CD4-positive, alpha-beta T cell (primary cell): Measurements from ENCODE around the gene TMC6. TPM values are rescaled to one million over a fixed set of nuclear protein-coding genes. Genes with fewer than 3 reads are reported as not detected.
A peak's percentile ranks its signal among the peaks of the same experiment; 100 is the strongest.

Source experiments
- ATAC-seq: fragments of 200-7000 bp; cut with Tn5 transposase; one replicate; pipeline ENCODE4 v1.10.0; 2022; ENCODE audit warnings: mild to moderate bottlenecking; ENCODE audit not compliant: poor library complexity
- CTCF ChIA-PET: fragments of 350-600 bp; sonication (Branson Sonifier 250); formaldehyde crosslinking; loops from one replicate; lab custom pipeline; 2021; ENCODE audit warnings: antibody characterized with exemption, inconsistent platforms; lab: Charles Lee
- POLR2A ChIA-PET: fragments of 350-600 bp; sonication (Branson Sonifier 250); formaldehyde crosslinking; loops from one replicate; lab custom pipeline; 2021; ENCODE audit warnings: antibody characterized with exemption, inconsistent platforms; lab: Charles Lee
- DNase-seq, 14 experiments: peaks; one replicate each; pipeline ENCODE4 v3.0.0-alpha.2; 2013 to 2020; ENCODE audit warnings: mixed read lengths in 2 of 14
- H3K27ac ChIP-seq, 2 donors: one replicate each; pipeline versions ENCODE4 v1.5.1 to v1.7.0; 2013; ENCODE audit warnings: low read length in 2 of 2, low read depth in 1 of 2, mild to moderate bottlenecking in 1 of 2
- H3K27me3 ChIP-seq, 2 experiments: 1 replicate in 1 of 2; 2 replicates in 1 of 2; pipeline versions ENCODE4 v1.6.1 to v1.7.0; 2013; ENCODE audit warnings: low read length in 2 of 2, control low read depth in 1 of 2, mild to moderate bottlenecking in 1 of 2, moderate library complexity in 1 of 2; ENCODE audit not compliant: insufficient read depth in 2 of 2, control insufficient read depth in 1 of 2
- H3K36me3 ChIP-seq: one replicate; pipeline ENCODE4 v1.6.1; 2013; ENCODE audit warnings: low read length, control low read depth; ENCODE audit not compliant: insufficient read depth
- H3K4me1 ChIP-seq: one replicate; pipeline ENCODE4 v1.6.1; 2013; ENCODE audit warnings: low read length, control low read depth; ENCODE audit not compliant: insufficient read depth
- H3K4me3 ChIP-seq: one replicate; pipeline ENCODE4 v1.5.1; 2013; ENCODE audit warnings: mild to moderate bottlenecking, low read length, moderate library complexity
- H3K9me3 ChIP-seq, 2 experiments: 1 replicate in 1 of 2; 2 replicates in 1 of 2; pipeline versions ENCODE4 v1.6.1 to v1.7.0; 2013; ENCODE audit warnings: low read length in 2 of 2, mild to moderate bottlenecking in 2 of 2, control low read depth in 1 of 2, moderate library complexity in 1 of 2; ENCODE audit not compliant: control insufficient read depth in 1 of 2, insufficient read depth in 1 of 2
- H3K27ac Mint-ChIP-seq: one replicate; pipeline ENCODE4 v1.8.0; 2020; ENCODE audit warnings: mixed read lengths
- H3K27me3 Mint-ChIP-seq: one replicate; pipeline ENCODE4 v1.8.0; 2021; ENCODE audit warnings: mixed read lengths
- H3K36me3 Mint-ChIP-seq: one replicate; pipeline ENCODE4 v1.8.0; 2021; ENCODE audit warnings: low read depth, mixed read lengths
- H3K4me1 Mint-ChIP-seq: one replicate; pipeline ENCODE4 v1.8.0; 2021; ENCODE audit warnings: low read depth, mixed read lengths
- H3K4me3 Mint-ChIP-seq: one replicate; pipeline ENCODE4 v1.8.0; 2020; ENCODE audit warnings: mild to moderate bottlenecking, mixed read lengths
- H3K9me3 Mint-ChIP-seq: one replicate; pipeline ENCODE4 v1.8.0; 2020; ENCODE audit warnings: mixed read lengths
- CTCF ChIP-seq: fragments of 200-600 bp; IDR thresholded peaks from one replicate; pipeline ENCODE4 v1.8.0; 2022; ENCODE audit warnings: antibody characterized with exemption, mild to moderate bottlenecking
- intact Hi-C, 2 experiments: fragments of 100-400 bp; cut with DNase I in 1 of 2; cut with micrococcal nuclease in 1 of 2; formaldehyde crosslinking; loops; one replicate each; pipeline versions ENCODE4 v1.15.1 to v1.9.0; 2023 to 2025; cut with DNase I, micrococcal nuclease
- total RNA-seq, 174 experiments: library from RNA in 2 of 174; stranded (reverse) in 2 of 174; gene quantifications; one replicate each; pipeline ENCODE4 v1.2.3 and lab custom pipeline; 2021 to 2026

Gene TMC6
- total RNA-seq, 2 experiments from 2014 or later, result 645 to 659 TPM

GRCh38 chr17:78127888-78128550 lies 536 bp downstream of the TMC6 start:
- DNase-seq (peak in 2 of 14 experiments; percentile 40 to 42), ATAC-seq (no peak)
- Mint-ChIP-seq H3K27me3 (no peaks in the 10 kb centered on the region), H3K9me3 (no peaks in the 10 kb centered on the region), H3K4me3 (peak overlapping the region; percentile 96), H3K4me1 (peaks cover 57% of the 10 kb centered on the region), H3K36me3 (peaks cover 77% of the 10 kb centered on the region), H3K27ac (peak overlapping the region; percentile 83)
- Histone ChIP-seq H3K36me3 (peaks cover 57% of the 10 kb centered on the region), H3K27ac (peak overlapping the region; percentile 49 to 92), H3K4me3 (peak overlapping the region; percentile 94), H3K27me3 (no peaks in the 10 kb centered on the region), H3K4me1 (peaks cover 76% of the 10 kb centered on the region), H3K9me3 (no peaks in the 10 kb centered on the region)
- no peak for TF ChIP-seq CTCF
- intact Hi-C loops, result loop anchor here (5.0 to 10.0 kb wide), 4 partner anchors 124 to 297 kb away; partner anchors contain the start of gene SOCS3 (in 1 of the 2)
- CTCF ChIA-PET, result interaction anchor here (0.7 to 5.9 kb wide), 5 partner anchors 9 to 123 kb away, joined by 3 to 24 read pairs (median 4); no protein-coding TSS in a partner anchor
- POLR2A ChIA-PET, result interaction anchor here (0.6 to 15.4 kb wide), 14 partner anchors 9 to 687 kb away, joined by 3 to 766 read pairs (median 4); partner anchors contain the start of genes TMC8 and TNRC6C

DNA sequence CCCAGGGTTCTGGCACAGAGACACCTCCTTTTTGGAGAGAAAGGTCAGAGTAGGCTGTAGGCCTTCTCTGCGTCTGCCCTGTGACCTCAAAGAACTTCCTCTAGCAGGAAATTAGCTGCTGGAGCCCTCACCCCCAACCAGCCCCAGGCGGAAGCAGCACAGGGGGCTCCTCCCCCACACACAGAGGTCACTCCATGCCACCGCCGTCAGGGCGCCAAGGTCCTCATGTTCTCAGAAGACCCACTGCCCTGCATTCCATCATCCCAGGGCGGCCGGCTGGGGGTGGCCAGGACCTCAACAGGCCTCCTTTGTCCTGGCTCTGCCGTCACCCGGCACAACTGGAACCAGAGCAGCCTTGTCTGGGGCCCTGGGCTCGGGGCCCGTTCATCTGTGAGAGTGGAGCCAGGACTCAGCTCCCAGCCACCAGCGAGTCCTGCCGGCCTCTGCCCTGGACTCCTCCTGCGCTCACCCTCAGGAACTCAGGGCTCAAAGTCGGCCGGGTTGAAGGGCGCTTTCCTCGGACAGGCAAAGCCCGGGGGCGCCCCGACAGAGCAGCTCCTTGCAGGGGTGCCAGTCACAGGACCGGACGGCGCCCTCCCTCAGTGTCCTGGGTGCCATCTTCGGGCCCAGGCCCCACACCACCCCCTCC lies 1.2 kb downstream of the TMC6 start:
- H3K27ac Mint-ChIP-seq, result peak overlapping the region; percentile 83
- H3K27me3 ChIP-seq, result no peaks in the 10 kb centered on the region
- peaks cover 57% of the 10 kb centered on the region for H3K36me3 ChIP-seq
- no peaks in the 10 kb centered on the region for H3K9me3 ChIP-seq
- H3K4me1 Mint-ChIP-seq, result peaks cover 60% of the 10 kb centered on the region
- POLR2A ChIA-PET, result interaction anchor here (0.9 to 15.4 kb wide), 13 partner anchors 8 to 686 kb away, joined by 3 to 766 read pairs (median 6); partner anchors contain the start of genes TMC8 and TNRC6C
- H3K27ac ChIP-seq, result peak overlapping the region; percentile 49 to 92
- CTCF ChIA-PET, result interaction anchor here (0.7 to 5.9 kb wide), 5 partner anchors 10 to 124 kb away, joined by 3 to 24 read pairs (median 4); no protein-coding TSS in a partner anchor
- H3K4me1 ChIP-seq, result peaks cover 76% of the 10 kb centered on the region
- DNase-seq (peak; percentile 43 to 91 (median 66)), ATAC-seq (peak; percentile 12)
- no peak for TF ChIP-seq CTCF
- H3K36me3 Mint-ChIP-seq, result peaks cover 77% of the 10 kb centered on the region
- intact Hi-C loops, result loop anchor here (5.0 to 10.0 kb wide), 4 partner anchors 125 to 297 kb away; partner anchors contain the start of gene SOCS3 (in 1 of the 2)
- no peaks in the 10 kb centered on the region for H3K27me3 Mint-ChIP-seq
- peak overlapping the region; percentile 94 for H3K4me3 ChIP-seq
- peak overlapping the region; percentile 96 for H3K4me3 Mint-ChIP-seq
- no peaks in the 10 kb centered on the region for H3K9me3 Mint-ChIP-seq

DNA sequence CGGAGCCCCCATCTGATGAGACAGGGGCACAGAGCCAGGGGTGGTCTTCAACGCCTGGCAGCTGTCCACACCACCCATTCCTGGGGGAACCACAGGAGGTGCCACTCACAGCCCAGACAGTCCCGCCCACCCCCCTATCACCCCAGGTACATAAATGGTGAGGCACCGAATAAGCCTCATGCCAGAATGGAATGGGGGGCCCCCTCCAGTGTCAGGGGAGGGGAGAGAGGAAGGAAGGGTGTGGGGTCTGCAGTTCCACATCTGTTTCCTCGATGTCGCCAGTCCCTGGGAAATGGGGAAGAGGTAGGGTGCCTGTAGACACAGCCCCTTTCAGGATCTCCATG lies 1.7 kb downstream of the TMC6 start:
- TF ChIP-seq CTCF, result no peak
- peaks cover 59% of the 10 kb centered on the region for H3K36me3 ChIP-seq
- ChIA-PET POLR2A (interaction anchor here (0.6 to 15.4 kb wide), 10 partner anchors 8 to 686 kb away, joined by 3 to 766 read pairs (median 9); partner anchors contain the start of genes TMC8 and TNRC6C), CTCF (interaction anchor here (0.9 to 6.5 kb wide), 5 partner anchors 11 to 124 kb away, joined by 3 to 28 read pairs (median 5); no protein-coding TSS in a partner anchor)
- intact Hi-C loops, result loop anchor here (5.0 to 10.0 kb wide), 4 partner anchors 125 to 298 kb away; partner anchors contain the start of gene SOCS3 (in 1 of the 2)
- no peaks in the 10 kb centered on the region for H3K9me3 ChIP-seq
- Mint-ChIP-seq H3K27me3 (no peaks in the 10 kb centered on the region), H3K9me3 (no peaks in the 10 kb centered on the region), H3K27ac (peak overlapping the region; percentile 83), H3K36me3 (peaks cover 80% of the 10 kb centered on the region), H3K4me3 (peak overlapping the region; percentile 96), H3K4me1 (peaks cover 65% of the 10 kb centered on the region)
- no peak for ATAC-seq
- H3K4me3 ChIP-seq, result peak overlapping the region; percentile 94
- H3K4me1 ChIP-seq, result peaks cover 79% of the 10 kb centered on the region
- no peaks in the 10 kb centered on the region for H3K27me3 ChIP-seq
- peak overlapping the region; percentile 14 to 92 for H3K27ac ChIP-seq
- no peak for DNase-seq
